ENCODE data around the gene ELF5. TPM values are rescaled to one million over a fixed set of nuclear protein-coding genes. Genes with fewer than 3 reads are reported as not detected.

Gene ELF5
- total and polyA plus RNA-seq, 2 of the 13 experiments (the other 11 are each of a cell fraction or from before 2014, with no cell fraction given): 0.51 to 2.6 TPM

DNA sequence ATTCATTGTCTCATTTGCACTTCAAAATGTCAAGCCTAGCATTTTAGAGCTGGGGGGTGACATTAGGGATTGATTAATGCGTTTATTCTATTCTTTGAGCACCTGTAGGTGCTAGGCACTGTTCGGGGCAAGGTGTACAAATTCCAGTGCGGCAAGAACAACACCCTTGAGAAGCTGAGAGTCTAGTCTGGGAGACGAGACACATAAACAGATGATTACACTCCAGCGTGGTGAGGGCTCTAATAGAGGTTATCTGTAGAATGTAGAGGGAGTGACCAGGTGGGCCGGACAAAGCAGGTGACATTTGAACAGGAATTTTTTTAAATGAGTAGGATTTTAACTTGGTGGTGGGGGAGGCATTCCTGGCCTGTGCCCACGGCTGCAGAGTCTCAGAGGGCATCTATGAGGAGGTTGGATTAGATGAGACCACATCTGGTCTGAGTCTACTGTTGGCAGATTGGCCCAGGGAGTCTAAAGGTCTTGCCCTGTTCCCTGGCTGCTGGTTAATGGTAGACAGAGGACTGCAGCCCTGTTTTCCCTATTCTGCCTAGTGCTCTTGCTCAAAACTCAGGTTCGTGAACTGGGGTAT, 73.9 kb downstream of the ELF5 start (continued):
- TF ChIP-seq, protein P1, sequence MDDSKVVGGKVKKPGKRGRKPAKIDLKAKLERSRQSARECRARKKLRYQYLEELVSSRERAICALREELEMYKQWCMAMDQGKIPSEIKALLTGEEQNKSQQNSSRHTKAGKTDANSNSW (CRISPR knock-in tag; IDR thresholded peaks at IDR 0.05; ENCODE audit: borderline replicate concordance): no peak
- TF ChIP-seq FOXO1 (CRISPR knock-in tag; IDR thresholded peaks at IDR 0.05) (no peak), HNF4G (IDR thresholded peaks at IDR 0.05; ENCODE audit: borderline replicate concordance, low read depth, low read length) (peak; percentile 78; the same call in 1 of the 2 replicates), HNF4G (CRISPR knock-in tag; IDR thresholded peaks at IDR 0.05; ENCODE audit: borderline replicate concordance, low read depth) (no peak), RBFOX2 (IDR thresholded peaks at IDR 0.05; ENCODE audit: low read depth, low read length) (peak; percentile 43), ZNF644 (CRISPR knock-in tag; IDR thresholded peaks at IDR 0.05; ENCODE audit: low read depth) (peak; percentile 78), KLF15 (CRISPR knock-in tag; IDR thresholded peaks at IDR 0.05; ENCODE audit: borderline replicate concordance) (no peak), ZNF678 (CRISPR knock-in tag; IDR thresholded peaks at IDR 0.05) (no peak), ZNF737 (CRISPR knock-in tag; IDR thresholded peaks at IDR 0.05; ENCODE audit: borderline replicate concordance) (no peak), ZSCAN22 (CRISPR knock-in tag; IDR thresholded peaks at IDR 0.05) (no peak), ZNF619 (CRISPR knock-in tag; IDR thresholded peaks at IDR 0.05) (no peak), POGZ (CRISPR knock-in tag; IDR thresholded peaks at IDR 0.05) (peak; percentile 11; the same call in 1 of the 2 replicates), KLF6 (CRISPR knock-in tag; IDR thresholded peaks at IDR 0.05) (0 out of 2 replicates have a peak, but pooled peaks have one; percentile 48), ZEB1 (IDR thresholded peaks at IDR 0.05; ENCODE audit: insufficient replicate concordance, low read depth) (peak; percentile 6)
- TF ChIP-seq, protein P2, sequence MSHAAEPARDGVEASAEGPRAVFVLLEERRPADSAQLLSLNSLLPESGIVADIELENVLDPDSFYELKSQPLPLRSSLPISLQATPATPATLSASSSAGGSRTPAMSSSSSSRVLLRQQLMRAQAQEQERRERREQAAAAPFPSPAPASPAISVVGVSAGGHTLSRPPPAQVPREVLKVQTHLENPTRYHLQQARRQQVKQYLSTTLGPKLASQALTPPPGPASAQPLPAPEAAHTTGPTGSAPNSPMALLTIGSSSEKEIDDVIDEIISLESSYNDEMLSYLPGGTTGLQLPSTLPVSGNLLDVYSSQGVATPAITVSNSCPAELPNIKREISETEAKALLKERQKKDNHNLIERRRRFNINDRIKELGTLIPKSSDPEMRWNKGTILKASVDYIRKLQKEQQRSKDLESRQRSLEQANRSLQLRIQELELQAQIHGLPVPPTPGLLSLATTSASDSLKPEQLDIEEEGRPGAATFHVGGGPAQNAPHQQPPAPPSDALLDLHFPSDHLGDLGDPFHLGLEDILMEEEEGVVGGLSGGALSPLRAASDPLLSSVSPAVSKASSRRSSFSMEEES (CRISPR knock-in tag; IDR thresholded peaks at IDR 0.05): no peak
- TF ChIP-seq, protein P3, sequence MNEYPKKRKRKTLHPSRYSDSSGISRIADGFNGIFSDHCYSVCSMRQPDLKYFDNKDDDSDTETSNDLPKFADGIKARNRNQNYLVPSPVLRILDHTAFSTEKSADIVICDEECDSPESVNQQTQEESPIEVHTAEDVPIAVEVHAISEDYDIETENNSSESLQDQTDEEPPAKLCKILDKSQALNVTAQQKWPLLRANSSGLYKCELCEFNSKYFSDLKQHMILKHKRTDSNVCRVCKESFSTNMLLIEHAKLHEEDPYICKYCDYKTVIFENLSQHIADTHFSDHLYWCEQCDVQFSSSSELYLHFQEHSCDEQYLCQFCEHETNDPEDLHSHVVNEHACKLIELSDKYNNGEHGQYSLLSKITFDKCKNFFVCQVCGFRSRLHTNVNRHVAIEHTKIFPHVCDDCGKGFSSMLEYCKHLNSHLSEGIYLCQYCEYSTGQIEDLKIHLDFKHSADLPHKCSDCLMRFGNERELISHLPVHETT (CRISPR knock-in tag; conservative IDR thresholded peaks at IDR 0.05): no peak
- TF ChIP-seq, protein P4, sequence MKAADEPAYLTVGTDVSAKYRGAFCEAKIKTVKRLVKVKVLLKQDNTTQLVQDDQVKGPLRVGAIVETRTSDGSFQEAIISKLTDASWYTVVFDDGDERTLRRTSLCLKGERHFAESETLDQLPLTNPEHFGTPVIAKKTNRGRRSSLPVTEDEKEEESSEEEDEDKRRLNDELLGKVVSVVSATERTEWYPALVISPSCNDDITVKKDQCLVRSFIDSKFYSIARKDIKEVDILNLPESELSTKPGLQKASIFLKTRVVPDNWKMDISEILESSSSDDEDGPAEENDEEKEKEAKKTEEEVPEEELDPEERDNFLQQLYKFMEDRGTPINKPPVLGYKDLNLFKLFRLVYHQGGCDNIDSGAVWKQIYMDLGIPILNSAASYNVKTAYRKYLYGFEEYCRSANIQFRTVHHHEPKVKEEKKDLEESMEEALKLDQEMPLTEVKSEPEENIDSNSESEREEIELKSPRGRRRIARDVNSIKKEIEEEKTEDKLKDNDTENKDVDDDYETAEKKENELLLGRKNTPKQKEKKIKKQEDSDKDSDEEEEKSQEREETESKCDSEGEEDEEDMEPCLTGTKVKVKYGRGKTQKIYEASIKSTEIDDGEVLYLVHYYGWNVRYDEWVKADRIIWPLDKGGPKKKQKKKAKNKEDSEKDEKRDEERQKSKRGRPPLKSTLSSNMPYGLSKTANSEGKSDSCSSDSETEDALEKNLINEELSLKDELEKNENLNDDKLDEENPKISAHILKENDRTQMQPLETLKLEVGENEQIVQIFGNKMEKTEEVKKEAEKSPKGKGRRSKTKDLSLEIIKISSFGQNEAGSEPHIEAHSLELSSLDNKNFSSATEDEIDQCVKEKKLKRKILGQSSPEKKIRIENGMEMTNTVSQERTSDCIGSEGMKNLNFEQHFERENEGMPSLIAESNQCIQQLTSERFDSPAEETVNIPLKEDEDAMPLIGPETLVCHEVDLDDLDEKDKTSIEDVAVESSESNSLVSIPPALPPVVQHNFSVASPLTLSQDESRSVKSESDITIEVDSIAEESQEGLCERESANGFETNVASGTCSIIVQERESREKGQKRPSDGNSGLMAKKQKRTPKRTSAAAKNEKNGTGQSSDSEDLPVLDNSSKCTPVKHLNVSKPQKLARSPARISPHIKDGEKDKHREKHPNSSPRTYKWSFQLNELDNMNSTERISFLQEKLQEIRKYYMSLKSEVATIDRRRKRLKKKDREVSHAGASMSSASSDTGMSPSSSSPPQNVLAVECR (CRISPR knock-in tag; IDR thresholded peaks at IDR 0.05; ENCODE audit: borderline replicate concordance): 0 out of 2 replicates have a peak, but pooled peaks have one; percentile 23
- TF ChIP-seq, protein P5, sequence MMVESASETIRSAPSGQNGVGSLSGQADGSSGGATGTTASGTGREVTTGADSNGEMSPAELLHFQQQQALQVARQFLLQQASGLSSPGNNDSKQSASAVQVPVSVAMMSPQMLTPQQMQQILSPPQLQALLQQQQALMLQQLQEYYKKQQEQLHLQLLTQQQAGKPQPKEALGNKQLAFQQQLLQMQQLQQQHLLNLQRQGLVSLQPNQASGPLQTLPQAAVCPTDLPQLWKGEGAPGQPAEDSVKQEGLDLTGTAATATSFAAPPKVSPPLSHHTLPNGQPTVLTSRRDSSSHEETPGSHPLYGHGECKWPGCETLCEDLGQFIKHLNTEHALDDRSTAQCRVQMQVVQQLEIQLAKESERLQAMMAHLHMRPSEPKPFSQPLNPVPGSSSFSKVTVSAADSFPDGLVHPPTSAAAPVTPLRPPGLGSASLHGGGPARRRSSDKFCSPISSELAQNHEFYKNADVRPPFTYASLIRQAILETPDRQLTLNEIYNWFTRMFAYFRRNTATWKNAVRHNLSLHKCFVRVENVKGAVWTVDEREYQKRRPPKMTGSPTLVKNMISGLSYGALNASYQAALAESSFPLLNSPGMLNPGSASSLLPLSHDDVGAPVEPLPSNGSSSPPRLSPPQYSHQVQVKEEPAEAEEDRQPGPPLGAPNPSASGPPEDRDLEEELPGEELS (CRISPR knock-in tag; IDR thresholded peaks at IDR 0.05): 0 out of 2 replicates have a peak, but pooled peaks have one; percentile 8
- TF ChIP-seq, protein P6, sequence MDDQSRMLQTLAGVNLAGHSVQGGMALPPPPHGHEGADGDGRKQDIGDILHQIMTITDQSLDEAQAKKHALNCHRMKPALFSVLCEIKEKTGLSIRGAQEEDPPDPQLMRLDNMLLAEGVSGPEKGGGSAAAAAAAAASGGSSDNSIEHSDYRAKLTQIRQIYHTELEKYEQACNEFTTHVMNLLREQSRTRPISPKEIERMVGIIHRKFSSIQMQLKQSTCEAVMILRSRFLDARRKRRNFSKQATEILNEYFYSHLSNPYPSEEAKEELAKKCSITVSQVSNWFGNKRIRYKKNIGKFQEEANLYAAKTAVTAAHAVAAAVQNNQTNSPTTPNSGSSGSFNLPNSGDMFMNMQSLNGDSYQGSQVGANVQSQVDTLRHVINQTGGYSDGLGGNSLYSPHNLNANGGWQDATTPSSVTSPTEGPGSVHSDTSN (CRISPR knock-in tag; IDR thresholded peaks at IDR 0.05; ENCODE audit: borderline replicate concordance): no peak

All from HepG2 (cell line).